ENCODE measurements around the gene LDHD.

Gene LDHD

DNA sequence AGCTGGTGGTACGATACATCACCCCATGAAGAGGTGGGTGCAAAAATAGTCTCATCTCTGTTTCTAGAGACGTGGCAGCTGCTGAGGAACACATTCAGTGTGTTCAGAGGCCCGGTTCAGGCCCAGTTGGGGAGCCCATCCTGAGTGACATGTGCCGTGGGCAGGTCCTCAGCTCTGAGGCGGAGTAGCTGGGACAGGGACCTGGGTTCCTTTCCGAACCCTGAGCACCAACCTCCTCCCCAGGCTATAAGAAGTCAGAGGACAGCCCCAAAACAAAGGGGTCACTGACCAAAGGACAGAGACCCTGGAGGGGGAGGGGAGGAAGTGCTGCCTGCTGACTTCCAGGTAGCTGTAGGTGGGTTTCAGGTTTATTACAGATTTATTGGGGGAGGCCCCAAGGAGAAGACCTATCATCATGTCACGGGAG lies 5.1 kb downstream of the LDHD start:
- no peak for TF ChIP-seq CTCF (IDR thresholded peaks at IDR 0.05; ENCODE audit: borderline replicate concordance, control extremely low read depth, extremely low read depth, insufficient read depth, missing control alignments)
- DNase-seq (ENCODE audit: low spot score): no peak
- in situ Hi-C loops (cut with MboI; ENCODE audit: low sequenced_read_pairs, unreplicated experiment): loop anchor here (25.0 kb wide), 1 partner anchor 399 kb away; the partner anchor contains the start of gene MLKL

DNA sequence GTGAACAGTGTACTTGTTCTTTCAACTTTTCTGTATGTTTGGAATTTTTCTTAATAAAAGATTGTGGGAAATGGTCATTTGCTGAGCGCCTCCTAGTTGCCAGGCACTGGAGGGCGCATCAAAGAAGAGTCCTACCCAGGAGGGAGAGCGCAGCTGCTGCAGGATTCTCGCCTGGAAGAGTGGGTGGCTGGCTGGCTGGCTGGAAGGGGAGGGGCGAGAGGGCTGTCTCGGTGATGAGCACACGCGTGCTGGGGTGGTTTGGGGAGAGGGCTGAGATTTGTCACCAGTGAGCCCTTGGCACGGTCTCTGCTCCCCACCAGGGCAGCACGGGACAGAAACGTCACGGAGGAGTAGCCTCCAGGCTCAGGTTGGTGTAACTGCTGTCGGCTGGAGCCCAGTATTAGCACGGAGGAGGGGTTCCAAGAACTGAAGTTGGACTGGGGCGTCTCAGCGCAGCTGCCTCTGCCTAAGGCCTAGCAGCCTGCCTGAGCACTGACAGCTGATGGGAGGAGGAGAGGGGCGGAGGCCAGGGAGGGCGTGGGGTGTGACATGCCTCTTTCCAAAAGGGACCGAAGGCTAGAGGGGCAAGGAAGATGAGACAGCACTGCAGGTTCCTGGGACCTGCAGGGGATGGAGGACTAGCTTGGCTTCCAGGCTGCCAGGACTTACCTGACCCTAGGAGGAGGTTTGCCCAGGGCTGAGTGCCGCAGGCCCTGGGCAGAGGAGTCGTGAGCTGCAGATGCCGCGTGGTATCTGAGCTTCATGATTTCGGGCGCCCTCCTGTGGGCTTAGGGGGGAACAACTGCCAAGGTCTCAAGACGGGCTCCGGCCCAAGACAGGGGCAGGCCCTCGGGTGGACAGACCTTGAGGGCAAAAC lies 5.7 kb downstream of the LDHD start:
- DNase-seq (ENCODE audit: low spot score): peak; percentile 94
- peak; percentile 88 for TF ChIP-seq CTCF (IDR thresholded peaks at IDR 0.05; ENCODE audit: borderline replicate concordance, control extremely low read depth, extremely low read depth, insufficient read depth, missing control alignments)
- in situ Hi-C loops (cut with MboI; ENCODE audit: low sequenced_read_pairs, unreplicated experiment): loop anchor here (25.0 kb wide), 1 partner anchor 399 kb away; the partner anchor contains the start of gene MLKL

- in situ Hi-C loops (cut with MboI; ENCODE audit: low sequenced_read_pairs, unreplicated experiment): loop anchor here (10.0 to 25.0 kb wide), 2 partner anchors 115 to 397 kb away; partner anchors contain the start of genes MLKL and ZNRF1
Observed at GRCh38 chr16:75109732-75110243, 6.8 kb downstream of the LDHD start.

DNA sequence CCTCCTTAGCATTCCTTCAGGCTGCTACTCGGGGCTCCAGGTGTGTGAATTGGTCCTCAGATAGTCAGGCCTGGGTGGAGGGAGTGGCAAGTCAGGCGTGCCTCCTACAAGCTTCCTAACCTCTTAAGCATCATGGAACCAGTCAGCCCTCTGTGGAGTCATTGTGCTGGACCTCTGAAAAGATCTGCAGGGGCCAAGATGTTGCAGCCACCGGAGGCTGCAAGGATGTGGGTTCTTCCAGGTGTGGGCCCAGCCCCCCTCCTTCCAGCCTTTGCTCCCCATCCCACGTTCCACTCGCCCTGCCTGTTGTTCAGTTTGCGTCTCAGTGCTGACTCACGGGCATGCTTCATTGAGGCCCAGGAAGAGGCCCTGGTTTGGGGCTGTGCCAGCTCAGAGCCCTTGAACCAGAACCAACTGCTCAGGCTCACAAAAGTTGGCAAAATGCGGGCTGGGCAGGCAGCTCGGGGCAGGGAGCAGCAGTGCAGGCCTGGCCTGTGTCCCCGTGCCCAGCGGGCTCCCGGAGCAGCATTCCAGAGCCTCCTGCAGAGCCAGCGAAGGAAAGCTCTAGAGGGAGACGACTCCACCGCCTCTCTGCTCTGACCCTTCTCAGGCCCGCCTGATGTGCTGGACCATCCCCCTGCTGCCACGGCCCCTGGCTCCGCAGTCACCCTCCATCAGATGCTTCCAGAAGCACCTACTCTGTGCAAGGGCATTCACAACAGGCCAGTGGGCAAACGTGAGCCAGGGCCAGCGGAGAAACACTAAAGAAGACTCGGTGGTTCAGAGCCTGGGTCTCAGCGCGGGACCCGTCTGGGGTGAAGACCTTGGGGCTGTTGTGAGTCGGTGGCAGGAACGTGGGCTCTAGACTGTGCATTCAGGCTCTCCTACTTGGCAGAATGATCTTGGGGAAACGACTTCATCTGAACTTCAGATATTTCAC lies 7.5 kb downstream of the LDHD start:
- in situ Hi-C loops (cut with MboI; ENCODE audit: low sequenced_read_pairs, unreplicated experiment): loop anchor here (10.0 to 25.0 kb wide), 2 partner anchors 114 to 397 kb away; partner anchors contain the start of genes MLKL and ZNRF1
- peak; percentile 41 for DNase-seq (ENCODE audit: low spot score)
- no peak for TF ChIP-seq CTCF (IDR thresholded peaks at IDR 0.05; ENCODE audit: borderline replicate concordance, control extremely low read depth, extremely low read depth, insufficient read depth, missing control alignments)

More at GRCh38 chr16:75109732-75110243, 6.8 kb downstream of the LDHD start:
- peak; percentile 28 for DNase-seq (ENCODE audit: low spot score)
- TF ChIP-seq CTCF (IDR thresholded peaks at IDR 0.05; ENCODE audit: borderline replicate concordance, control extremely low read depth, extremely low read depth, insufficient read depth, missing control alignments): no peak

DNA sequence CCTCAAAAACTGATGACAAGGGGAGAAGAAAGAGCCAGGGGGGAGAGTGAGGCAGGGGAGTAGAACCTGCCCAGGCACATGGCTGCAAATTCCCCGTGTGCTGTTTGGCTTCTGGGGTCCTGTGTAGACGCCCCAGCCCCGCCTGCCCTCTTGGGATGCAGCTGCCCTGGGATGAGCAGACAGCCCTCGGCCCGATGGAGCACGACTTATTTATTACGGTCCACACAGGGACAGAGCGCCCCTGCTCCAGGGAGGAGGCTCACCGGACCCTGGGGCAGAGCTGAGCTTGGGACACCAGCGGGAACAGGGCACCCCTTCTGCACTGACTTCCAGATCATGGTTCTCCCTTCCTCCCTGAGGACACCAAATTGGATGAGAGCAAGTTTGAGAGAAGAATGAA lies 9.1 kb downstream of the LDHD start:
- peak; percentile 13 for DNase-seq (ENCODE audit: low spot score)
- TF ChIP-seq CTCF (IDR thresholded peaks at IDR 0.05; ENCODE audit: borderline replicate concordance, control extremely low read depth, extremely low read depth, insufficient read depth, missing control alignments): no peak
- in situ Hi-C loops (cut with MboI; ENCODE audit: low sequenced_read_pairs, unreplicated experiment): loop anchor here (10.0 to 25.0 kb wide), 2 partner anchors 113 to 395 kb away; partner anchors contain the start of genes MLKL and ZNRF1
